ENCODE results near the gene SPECC1. TPM values are rescaled to one million over a fixed set of nuclear protein-coding genes. Genes with fewer than 3 reads are reported as not detected.
"Not testable (repeated sequence)": the region's sequence is repeated elsewhere in the genome, so short reads cannot be mapped to it uniquely, and the experiment has no call there.

The SPECC1 gene
- total RNA-seq, 1 donor from 2014 or later: 38.0 TPM

DNA sequence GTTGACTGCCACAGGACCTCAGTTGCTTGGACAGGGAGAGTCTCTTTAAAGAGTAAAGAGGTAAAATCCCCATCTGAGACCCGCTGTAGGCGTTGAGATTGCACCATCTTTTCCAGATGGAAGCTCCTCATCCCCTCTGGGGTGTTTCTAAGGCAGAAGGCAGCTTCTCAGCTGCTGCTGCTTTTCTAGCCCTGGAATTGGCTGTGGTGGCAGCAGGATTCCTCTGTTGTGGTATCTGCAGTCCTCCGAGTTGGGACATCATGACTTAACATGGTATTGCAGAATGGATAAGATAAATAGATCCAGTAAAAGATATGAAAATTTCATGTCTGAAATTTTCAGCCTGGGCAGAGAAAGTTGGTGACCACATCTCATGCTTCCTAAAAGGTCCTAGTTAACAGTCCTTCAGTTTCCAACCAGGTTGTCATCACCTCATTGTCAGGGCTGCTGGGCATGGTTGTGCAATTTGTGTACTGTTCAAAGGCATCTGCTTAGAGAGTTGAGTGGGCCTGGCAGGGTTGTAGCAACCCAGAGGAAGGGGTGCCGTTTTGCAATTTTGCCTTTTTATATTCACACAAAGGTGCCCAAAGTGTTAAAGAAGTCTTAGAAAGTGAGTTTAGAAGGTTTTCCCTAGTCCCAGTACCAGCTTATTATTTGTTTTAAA lies 150.4 kb downstream of the SPECC1 start:
- H3K4me1 Mint-ChIP-seq (ENCODE audit: unreplicated experiment): peaks cover 8% of the 10 kb centered on the region
- TF ChIP-seq, protein P1, sequence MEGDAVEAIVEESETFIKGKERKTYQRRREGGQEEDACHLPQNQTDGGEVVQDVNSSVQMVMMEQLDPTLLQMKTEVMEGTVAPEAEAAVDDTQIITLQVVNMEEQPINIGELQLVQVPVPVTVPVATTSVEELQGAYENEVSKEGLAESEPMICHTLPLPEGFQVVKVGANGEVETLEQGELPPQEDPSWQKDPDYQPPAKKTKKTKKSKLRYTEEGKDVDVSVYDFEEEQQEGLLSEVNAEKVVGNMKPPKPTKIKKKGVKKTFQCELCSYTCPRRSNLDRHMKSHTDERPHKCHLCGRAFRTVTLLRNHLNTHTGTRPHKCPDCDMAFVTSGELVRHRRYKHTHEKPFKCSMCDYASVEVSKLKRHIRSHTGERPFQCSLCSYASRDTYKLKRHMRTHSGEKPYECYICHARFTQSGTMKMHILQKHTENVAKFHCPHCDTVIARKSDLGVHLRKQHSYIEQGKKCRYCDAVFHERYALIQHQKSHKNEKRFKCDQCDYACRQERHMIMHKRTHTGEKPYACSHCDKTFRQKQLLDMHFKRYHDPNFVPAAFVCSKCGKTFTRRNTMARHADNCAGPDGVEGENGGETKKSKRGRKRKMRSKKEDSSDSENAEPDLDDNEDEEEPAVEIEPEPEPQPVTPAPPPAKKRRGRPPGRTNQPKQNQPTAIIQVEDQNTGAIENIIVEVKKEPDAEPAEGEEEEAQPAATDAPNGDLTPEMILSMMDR (conservative IDR thresholded peaks at IDR 0.05): no peak
- H3K9me3 Mint-ChIP-seq: no peaks in the 10 kb centered on the region
- H3K4me3 Mint-ChIP-seq: no peak overlapping the region
- H3K36me3 Mint-ChIP-seq: peaks cover 5% of the 10 kb centered on the region
- no peak for DNase-seq (ENCODE audit: extremely low spot score, unreplicated experiment)
- H3K27ac Mint-ChIP-seq: no peak overlapping the region
- peaks cover 14% of the 10 kb centered on the region for H3K27me3 Mint-ChIP-seq

DNA sequence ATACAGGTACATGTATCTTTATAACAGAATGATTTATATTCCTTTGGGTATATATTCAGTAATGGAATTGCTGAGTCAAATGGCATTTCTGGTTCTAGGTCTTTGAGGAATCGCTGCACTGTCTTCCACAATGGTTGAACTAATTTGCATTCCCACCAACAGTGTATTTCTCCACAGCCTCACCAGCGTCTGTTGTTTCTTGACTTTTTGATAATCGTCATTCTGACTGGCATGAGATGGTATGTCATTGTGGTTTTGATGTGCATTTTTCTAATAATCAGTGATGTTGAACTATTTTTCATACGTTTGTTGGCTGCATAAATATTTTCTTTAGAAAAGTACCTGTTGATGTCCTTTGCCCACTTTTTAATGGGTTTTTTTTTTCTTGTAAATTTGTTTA lies 156.4 kb downstream of the SPECC1 start:
- not testable (repeated sequence) for H3K36me3 Mint-ChIP-seq; DNase-seq (ENCODE audit: extremely low spot score, unreplicated experiment); H3K4me1 Mint-ChIP-seq (ENCODE audit: unreplicated experiment); H3K4me3 Mint-ChIP-seq; H3K27me3 Mint-ChIP-seq; H3K27ac Mint-ChIP-seq; H3K9me3 Mint-ChIP-seq

DNA sequence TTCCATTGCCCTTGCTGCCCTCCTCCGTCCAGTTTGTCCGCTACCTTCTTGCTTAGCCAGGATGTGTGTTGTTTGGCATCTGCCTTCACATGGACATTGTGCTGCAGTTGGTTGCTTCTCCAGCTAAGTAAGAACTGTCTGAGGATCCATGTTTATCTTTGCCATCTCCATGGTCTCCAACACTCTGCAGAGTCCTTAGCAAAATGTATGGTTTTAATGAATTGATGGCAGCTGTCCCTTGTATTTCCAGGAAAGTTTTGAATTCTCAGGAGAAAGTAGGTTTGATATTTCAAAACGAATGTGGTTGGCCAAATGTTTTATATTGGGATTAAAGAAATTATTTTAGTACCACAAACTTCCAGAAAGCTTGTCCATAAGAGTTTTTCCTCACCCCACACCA lies 160.9 kb downstream of the SPECC1 start:
- TF ChIP-seq, protein P1 (conservative IDR thresholded peaks at IDR 0.05): no peak
- H3K4me3 Mint-ChIP-seq: no peak overlapping the region
- no peaks in the 10 kb centered on the region for H3K27me3 Mint-ChIP-seq
- H3K9me3 Mint-ChIP-seq: no peaks in the 10 kb centered on the region
- no peaks in the 10 kb centered on the region for H3K36me3 Mint-ChIP-seq
- peak overlapping the region; percentile 6 for H3K27ac Mint-ChIP-seq
- H3K4me1 Mint-ChIP-seq (ENCODE audit: unreplicated experiment): peaks cover 19% of the 10 kb centered on the region
- no peak for DNase-seq (ENCODE audit: extremely low spot score, unreplicated experiment)

DNA sequence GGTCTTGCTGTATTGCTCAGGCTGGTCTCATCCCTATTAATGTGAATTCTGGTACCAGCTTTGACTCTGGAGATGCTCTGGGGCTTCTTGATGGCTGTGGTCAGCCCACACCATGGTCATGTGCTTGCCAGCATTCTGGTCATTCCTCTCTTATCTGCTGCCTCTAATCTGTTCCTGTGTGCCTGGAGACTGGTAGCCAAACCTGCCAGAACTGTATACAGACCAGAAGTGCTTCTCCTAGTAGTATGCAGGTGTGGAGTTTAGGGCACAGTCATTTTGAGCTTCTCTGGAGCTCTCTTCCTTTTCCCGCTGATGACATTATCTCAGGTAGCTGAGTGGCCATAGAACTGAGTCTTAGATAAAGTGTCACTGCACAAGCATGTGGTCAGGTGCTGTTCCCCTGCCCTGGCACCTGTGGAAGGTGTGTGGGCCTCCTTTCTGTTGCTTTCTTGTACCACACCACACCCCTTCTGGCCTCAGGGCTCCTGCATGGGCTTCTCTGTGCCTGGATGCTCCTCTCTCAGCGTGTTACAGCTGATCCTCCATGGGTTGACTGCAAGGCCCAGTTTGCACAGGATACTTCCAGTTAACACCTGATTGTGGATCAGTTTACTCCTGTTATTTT lies 162.7 kb downstream of the SPECC1 start:
- no peaks in the 10 kb centered on the region for H3K36me3 Mint-ChIP-seq
- no peak overlapping the region for H3K4me3 Mint-ChIP-seq
- no peaks in the 10 kb centered on the region for H3K27me3 Mint-ChIP-seq
- H3K27ac Mint-ChIP-seq: no peak overlapping the region
- TF ChIP-seq, protein P1 (conservative IDR thresholded peaks at IDR 0.05): no peak
- H3K4me1 Mint-ChIP-seq (ENCODE audit: unreplicated experiment): peaks cover 19% of the 10 kb centered on the region
- no peak for DNase-seq (ENCODE audit: extremely low spot score, unreplicated experiment)
- no peaks in the 10 kb centered on the region for H3K9me3 Mint-ChIP-seq

DNA sequence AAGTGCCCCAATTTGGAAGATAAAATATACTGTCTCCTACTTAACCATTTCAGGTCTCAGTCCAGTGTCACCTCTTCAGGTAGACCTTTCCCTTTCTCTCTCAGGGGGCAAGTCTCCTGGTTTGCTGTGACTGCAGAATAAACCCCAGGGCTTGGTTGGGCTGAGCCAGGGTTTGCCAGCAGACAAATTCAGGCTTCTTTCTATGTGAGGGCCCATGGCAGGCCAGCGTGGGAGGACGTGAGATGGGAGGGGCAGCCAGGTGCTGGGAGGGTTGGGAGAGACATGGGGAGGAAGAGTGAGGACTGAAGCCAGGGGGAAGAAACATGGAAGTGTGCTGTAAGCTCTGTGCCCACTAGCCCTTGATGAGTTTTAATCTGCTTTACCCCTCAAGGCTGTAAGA lies 163.2 kb downstream of the SPECC1 start:
- TF ChIP-seq, protein P1 (conservative IDR thresholded peaks at IDR 0.05): no peak
- no peak for DNase-seq (ENCODE audit: extremely low spot score, unreplicated experiment)
- no peak overlapping the region for H3K27ac Mint-ChIP-seq
- no peak overlapping the region for H3K4me3 Mint-ChIP-seq
- no peaks in the 10 kb centered on the region for H3K9me3 Mint-ChIP-seq
- H3K36me3 Mint-ChIP-seq: no peaks in the 10 kb centered on the region
- H3K27me3 Mint-ChIP-seq: no peaks in the 10 kb centered on the region
- H3K4me1 Mint-ChIP-seq (ENCODE audit: unreplicated experiment): peaks cover 19% of the 10 kb centered on the region

DNA sequence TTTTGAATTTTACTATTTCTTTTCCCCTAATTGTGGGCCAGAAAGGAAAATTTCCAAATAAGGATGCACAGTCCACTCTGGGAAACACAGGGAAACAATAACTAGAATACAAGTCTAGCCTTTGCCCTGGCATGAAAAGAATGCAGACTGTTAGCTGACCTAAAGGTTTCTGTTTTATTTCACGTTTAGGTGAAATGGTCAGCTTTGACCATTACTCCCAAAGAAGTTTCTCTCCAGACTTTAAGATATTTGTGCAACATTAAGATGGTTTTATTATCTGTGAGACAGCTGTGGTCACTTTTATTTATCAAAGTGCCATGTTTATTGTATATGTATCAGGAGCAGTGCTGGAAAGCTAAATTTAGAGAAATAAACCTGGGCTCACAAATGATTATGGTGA lies 163.9 kb downstream of the SPECC1 start:
- Mint-ChIP-seq H3K27me3 (no peaks in the 10 kb centered on the region), H3K4me1 (ENCODE audit: unreplicated experiment) (peaks cover 19% of the 10 kb centered on the region), H3K36me3 (no peaks in the 10 kb centered on the region), H3K27ac (no peak overlapping the region), H3K4me3 (no peak overlapping the region), H3K9me3 (no peaks in the 10 kb centered on the region)
- TF ChIP-seq, protein P1 (conservative IDR thresholded peaks at IDR 0.05): no peak
- no peak for DNase-seq (ENCODE audit: extremely low spot score, unreplicated experiment)
